ENCODE measurements around the gene VAV1. TPM values are rescaled to one million over a fixed set of nuclear protein-coding genes. Genes with fewer than 3 reads are reported as not detected.
A peak's percentile ranks its signal among the peaks of the same experiment; 100 is the strongest.

The VAV1 gene
- total and polyA plus RNA-seq, 9 of the 15 experiments (the other 6 are each of a cell fraction or from before 2014, with no cell fraction given) = 0.46 to 20.1 (median 11.1) TPM

DNA sequence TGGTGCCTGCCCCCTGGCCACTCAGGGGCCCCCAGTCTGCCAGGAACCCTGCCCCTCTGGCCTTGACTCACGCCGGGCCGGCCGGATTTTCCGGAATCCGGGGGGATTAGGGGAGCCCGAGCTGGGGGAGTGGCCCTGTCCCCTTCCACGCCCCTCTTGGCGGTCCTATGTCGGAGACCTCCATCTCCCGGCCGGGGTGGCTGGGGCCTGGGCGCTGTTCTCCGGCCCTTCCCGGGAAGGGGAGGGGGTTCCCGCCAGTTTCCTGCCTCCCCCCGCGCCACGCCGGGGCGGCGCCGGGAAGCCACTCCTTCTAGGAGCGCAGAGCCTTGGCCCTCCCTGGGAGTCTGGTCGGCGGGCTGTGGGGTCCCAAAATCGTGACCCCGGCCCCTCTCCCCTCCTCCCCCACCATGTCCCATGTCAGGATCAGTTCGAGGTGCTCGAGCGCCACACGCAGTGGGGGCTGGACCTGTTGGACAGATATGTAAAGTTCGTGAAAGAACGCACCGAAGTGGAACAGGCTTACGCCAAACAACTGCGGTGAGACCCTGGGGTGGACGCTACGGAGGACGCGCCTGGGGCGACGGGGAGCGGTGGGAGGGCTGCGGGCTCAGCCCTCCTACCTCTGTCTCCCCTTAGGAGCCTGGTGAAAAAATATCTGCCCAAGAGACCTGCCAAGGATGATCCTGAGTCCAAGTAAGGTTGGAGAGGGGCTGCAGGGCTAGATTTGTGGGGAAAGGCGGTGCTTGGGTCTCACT lies 31.7 kb upstream of the VAV1 start (continued):
- peak; percentile 89 for TF ChIP-seq VEZF1 (CRISPR knock-in tag; IDR thresholded peaks at IDR 0.05)
- TF ChIP-seq, protein P1, sequence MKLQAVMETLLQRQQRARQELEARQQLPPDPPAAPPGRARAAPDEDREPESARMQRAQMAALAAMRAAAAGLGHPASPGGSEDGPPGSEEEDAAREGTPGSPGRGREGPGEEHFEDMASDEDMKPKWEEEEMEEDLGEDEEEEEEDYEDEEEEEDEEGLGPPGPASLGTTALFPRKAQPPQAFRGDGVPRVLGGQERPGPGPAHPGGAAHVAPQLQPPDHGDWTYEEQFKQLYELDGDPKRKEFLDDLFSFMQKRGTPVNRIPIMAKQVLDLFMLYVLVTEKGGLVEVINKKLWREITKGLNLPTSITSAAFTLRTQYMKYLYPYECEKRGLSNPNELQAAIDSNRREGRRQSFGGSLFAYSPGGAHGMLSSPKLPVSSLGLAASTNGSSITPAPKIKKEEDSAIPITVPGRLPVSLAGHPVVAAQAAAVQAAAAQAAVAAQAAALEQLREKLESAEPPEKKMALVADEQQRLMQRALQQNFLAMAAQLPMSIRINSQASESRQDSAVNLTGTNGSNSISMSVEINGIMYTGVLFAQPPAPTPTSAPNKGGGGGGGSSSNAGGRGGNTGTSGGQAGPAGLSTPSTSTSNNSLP (IDR thresholded peaks at IDR 0.05; ENCODE audit: borderline replicate concordance, low read depth, low read length) = no peak
- TF ChIP-seq ZNF232 (CRISPR knock-in tag; IDR thresholded peaks at IDR 0.05) = 0 out of 2 replicates have a peak, but pooled peaks have one; percentile 26
- TF ChIP-seq KLF6 (CRISPR knock-in tag; IDR thresholded peaks at IDR 0.05; ENCODE audit: borderline replicate concordance) = no peak
- TF ChIP-seq MIER1 (IDR thresholded peaks at IDR 0.05; ENCODE audit: low read depth) = no peak
- peak; percentile 60 for TF ChIP-seq RBFOX2 (IDR thresholded peaks at IDR 0.05; ENCODE audit: low read depth, low read length)
- no peak for TF ChIP-seq BRD4 (IDR thresholded peaks at IDR 0.05)
- TF ChIP-seq, protein P2, sequence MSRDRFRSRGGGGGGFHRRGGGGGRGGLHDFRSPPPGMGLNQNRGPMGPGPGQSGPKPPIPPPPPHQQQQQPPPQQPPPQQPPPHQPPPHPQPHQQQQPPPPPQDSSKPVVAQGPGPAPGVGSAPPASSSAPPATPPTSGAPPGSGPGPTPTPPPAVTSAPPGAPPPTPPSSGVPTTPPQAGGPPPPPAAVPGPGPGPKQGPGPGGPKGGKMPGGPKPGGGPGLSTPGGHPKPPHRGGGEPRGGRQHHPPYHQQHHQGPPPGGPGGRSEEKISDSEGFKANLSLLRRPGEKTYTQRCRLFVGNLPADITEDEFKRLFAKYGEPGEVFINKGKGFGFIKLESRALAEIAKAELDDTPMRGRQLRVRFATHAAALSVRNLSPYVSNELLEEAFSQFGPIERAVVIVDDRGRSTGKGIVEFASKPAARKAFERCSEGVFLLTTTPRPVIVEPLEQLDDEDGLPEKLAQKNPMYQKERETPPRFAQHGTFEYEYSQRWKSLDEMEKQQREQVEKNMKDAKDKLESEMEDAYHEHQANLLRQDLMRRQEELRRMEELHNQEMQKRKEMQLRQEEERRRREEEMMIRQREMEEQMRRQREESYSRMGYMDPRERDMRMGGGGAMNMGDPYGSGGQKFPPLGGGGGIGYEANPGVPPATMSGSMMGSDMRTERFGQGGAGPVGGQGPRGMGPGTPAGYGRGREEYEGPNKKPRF (IDR thresholded peaks at IDR 0.05; ENCODE audit: low read depth, low read length) = no peak
- no peak for TF ChIP-seq GTF2F1 (IDR thresholded peaks at IDR 0.05; ENCODE audit: low read depth, low read length)
- TF ChIP-seq IRF2 (CRISPR knock-in tag; IDR thresholded peaks at IDR 0.05) = no peak
- no peak for TF ChIP-seq RBM25 (IDR thresholded peaks at IDR 0.05; ENCODE audit: low read depth, low read length, severe bottlenecking)
- no peak for TF ChIP-seq MCM7 (IDR thresholded peaks at IDR 0.05)
- no peak for TF ChIP-seq ATF1 (CRISPR knock-in tag; IDR thresholded peaks at IDR 0.05)
- TF ChIP-seq ATF1 (tag; IDR thresholded peaks at IDR 0.05) = no peak
- TF ChIP-seq ZC3H4 (CRISPR knock-in tag; IDR thresholded peaks at IDR 0.05; ENCODE audit: borderline replicate concordance) = no peak
- TF ChIP-seq ZNF121 (CRISPR knock-in tag; conservative IDR thresholded peaks at IDR 0.05) = no peak
- TF ChIP-seq IFI16 (CRISPR knock-in tag; IDR thresholded peaks at IDR 0.05) = no peak
- TF ChIP-seq TSC22D4 (tag; IDR thresholded peaks at IDR 0.05) = no peak
- TF ChIP-seq, protein P3, sequence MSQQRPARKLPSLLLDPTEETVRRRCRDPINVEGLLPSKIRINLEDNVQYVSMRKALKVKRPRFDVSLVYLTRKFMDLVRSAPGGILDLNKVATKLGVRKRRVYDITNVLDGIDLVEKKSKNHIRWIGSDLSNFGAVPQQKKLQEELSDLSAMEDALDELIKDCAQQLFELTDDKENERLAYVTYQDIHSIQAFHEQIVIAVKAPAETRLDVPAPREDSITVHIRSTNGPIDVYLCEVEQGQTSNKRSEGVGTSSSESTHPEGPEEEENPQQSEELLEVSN (IDR thresholded peaks at IDR 0.05; ENCODE audit: borderline replicate concordance in 1 of 2, extremely low read depth in 1 of 2, insufficient read depth in 1 of 2, insufficient read length in 1 of 2, low read depth in 1 of 2, low read length in 1 of 2, poor library complexity in 1 of 2, severe bottlenecking in 1 of 2) = peak in 1 of 2 experiments; percentile 36
- no peak for TF ChIP-seq GTF2B (IDR thresholded peaks at IDR 0.05; ENCODE audit: extremely low read depth, insufficient read length)
- no peak for TF ChIP-seq KAT8 (IDR thresholded peaks at IDR 0.05; ENCODE audit: low read depth)
- TF ChIP-seq CHCHD3 (CRISPR knock-in tag; IDR thresholded peaks at IDR 0.05) = no peak

All from K562 (cell line).